CD4-positive, alpha-beta T cell treated with Interleukin-6 at 100 ng/mL for 8 hours (primary cell): ENCODE data around the gene NAA16.
A peak's percentile ranks its signal among the peaks of the same experiment; 100 is the strongest.

Experiments used
- DNase-seq: peaks from one replicate; pipeline ENCODE4 v3.0.0-alpha.2; 2020; ENCODE audit warnings: mixed read lengths, low spot score

Gene NAA16

GRCh38 chr13:41304551-41304950 lies 6.5 kb upstream of the NAA16 start:
- DNase-seq = no peak

- DNase-seq = no peak
These were observed 4.6 kb upstream of the NAA16 start for GRCh38 chr13:41306271-41307145.

- DNase-seq = no peak
These were observed 3.0 kb upstream of the NAA16 start for GRCh38 chr13:41307884-41308640.

GRCh38 chr13:41311406-41312175 lies 524 bp downstream of the NAA16 start:
- peak; percentile 46 for DNase-seq

- no peak for DNase-seq
These were observed 1.1 kb downstream of the NAA16 start for GRCh38 chr13:41312176-41312500.

- DNase-seq = no peak
These were observed 2.0 kb downstream of the NAA16 start for GRCh38 chr13:41313117-41313516.

- DNase-seq = no peak
These were observed 2.7 kb downstream of the NAA16 start for GRCh38 chr13:41313659-41314197.

GRCh38 chr13:41315443-41316047 lies 4.5 kb downstream of the NAA16 start:
- DNase-seq = no peak

GRCh38 chr13:41317243-41317642 lies 6.2 kb downstream of the NAA16 start:
- DNase-seq = no peak

GRCh38 chr13:41325752-41326151 lies 14.7 kb downstream of the NAA16 start:
- DNase-seq = no peak

GRCh38 chr13:41326661-41327060 lies 15.6 kb downstream of the NAA16 start:
- no peak for DNase-seq

- no peak for DNase-seq
These were observed 17.1 kb downstream of the NAA16 start for GRCh38 chr13:41327994-41328790.

GRCh38 chr13:41332829-41333228 lies 21.8 kb downstream of the NAA16 start:
- DNase-seq = no peak

GRCh38 chr13:41334810-41335209 lies 23.7 kb downstream of the NAA16 start:
- no peak for DNase-seq

GRCh38 chr13:41344358-41344757 lies 33.3 kb downstream of the NAA16 start:
- no peak for DNase-seq

GRCh38 chr13:41345165-41345913 lies 34.3 kb downstream of the NAA16 start:
- no peak for DNase-seq

- no peak for DNase-seq
These were observed 35.0 kb downstream of the NAA16 start for GRCh38 chr13:41345914-41346589.

- DNase-seq = peak; percentile 70
These were observed 42.1 kb downstream of the NAA16 start for GRCh38 chr13:41352935-41353840.

GRCh38 chr13:41354416-41354815 lies 43.3 kb downstream of the NAA16 start:
- DNase-seq = no peak
